Heart left ventricle (tissue), 13 donors: ENCODE data around the gene STRIP1.

ENCODE experiments used
- POLR2A ChIP-seq, 2 donors: fragments of 450-650 bp; IDR thresholded peaks; one replicate each; pipeline ENCODE4 v1.6.1; 2017; ENCODE audit warnings: antibody characterized with exemption in 2 of 2, mild to moderate bottlenecking in 2 of 2, moderate library complexity in 2 of 2
- TF ChIP-seq, protein P1 (sequence below), 12 donors: fragments of 200-600 bp; sonication (generic) in 4 of 12; IDR thresholded peaks; one replicate each; pipeline versions ENCODE4 v1.5.0 to v1.8.0; 2018 to 2022; ENCODE audit warnings: antibody characterized with exemption in 12 of 12, mild to moderate bottlenecking in 5 of 12
- donor health status: ischemic (EF 13 %, LVEDD 7.1; RV severe dilation, severe dysfunction).
- donor health status: DM: no; HTN: yes; CAD: no.
- donor health status: DM: no; HTN: no; CAD: no.
- donor health status: ischemic (EF 25% LVEDD 6.9; RV normal size, moderate dysfunction).
- donor health status: ischemic (EF 25% LVEDD 5.7; RV mildly dilated, moderate dysfunction).
- donor health status: ischemic (EF 35%, LVEDD 5.7; RV mildly dilated, moderate dysfunction).
- donor health status: nonischemic (EF 11% LVEDD 7.7; RV severe dilation, severe dysfunction).
- donor health status: DM: yes; HTN: yes; CAD: no.
- donor health status: PGD.
- donor health status: ischemic (EF 29% LVEDD 5.4; RV normal size, mild dysfunction).
- donor health status: nonischemic (EF 23%, LVEDD 6.1; RV moderate dilation, normal function).

DNA sequence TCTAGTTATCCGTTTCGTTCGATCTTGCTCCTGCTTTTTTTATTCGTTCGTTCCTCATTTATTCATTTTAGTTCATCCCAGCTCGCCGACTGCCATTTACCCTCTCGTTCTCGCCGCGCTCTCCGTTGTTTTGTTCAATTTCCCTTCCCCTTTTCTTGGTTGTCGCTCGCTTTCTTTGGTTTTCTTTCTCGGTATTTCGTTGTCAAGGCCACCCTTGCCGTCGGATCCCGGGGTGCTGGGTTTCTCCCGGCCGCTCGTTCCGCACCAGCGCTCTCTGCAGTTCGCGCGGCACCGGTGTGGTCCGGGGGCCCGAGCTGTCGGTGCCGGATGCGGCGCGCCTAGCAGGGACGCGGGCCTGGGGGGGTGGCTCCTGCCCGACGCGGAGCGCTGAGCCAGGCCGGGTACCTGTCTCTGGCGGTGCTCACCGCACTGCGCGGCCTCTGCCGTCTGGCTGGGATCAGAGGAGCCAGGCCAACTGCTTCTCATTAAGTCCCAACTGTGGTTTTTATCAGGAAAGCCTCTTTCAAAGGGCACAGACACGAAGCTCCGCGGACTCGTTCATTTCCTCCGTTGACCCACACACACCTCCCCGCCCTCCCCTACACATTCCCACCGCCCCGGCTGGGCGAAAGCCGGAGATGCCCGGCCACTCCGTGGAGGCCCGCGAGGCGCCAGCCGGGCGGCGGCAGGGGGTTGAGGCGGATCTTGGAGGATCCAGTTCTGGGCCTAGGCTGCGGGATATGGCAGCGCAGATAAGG, 34.4 kb downstream of the STRIP1 start:
- TF ChIP-seq POLR2A (IDR thresholded peaks at IDR 0.05), result no peak
- TF ChIP-seq, protein P1, sequence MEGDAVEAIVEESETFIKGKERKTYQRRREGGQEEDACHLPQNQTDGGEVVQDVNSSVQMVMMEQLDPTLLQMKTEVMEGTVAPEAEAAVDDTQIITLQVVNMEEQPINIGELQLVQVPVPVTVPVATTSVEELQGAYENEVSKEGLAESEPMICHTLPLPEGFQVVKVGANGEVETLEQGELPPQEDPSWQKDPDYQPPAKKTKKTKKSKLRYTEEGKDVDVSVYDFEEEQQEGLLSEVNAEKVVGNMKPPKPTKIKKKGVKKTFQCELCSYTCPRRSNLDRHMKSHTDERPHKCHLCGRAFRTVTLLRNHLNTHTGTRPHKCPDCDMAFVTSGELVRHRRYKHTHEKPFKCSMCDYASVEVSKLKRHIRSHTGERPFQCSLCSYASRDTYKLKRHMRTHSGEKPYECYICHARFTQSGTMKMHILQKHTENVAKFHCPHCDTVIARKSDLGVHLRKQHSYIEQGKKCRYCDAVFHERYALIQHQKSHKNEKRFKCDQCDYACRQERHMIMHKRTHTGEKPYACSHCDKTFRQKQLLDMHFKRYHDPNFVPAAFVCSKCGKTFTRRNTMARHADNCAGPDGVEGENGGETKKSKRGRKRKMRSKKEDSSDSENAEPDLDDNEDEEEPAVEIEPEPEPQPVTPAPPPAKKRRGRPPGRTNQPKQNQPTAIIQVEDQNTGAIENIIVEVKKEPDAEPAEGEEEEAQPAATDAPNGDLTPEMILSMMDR (IDR thresholded peaks at IDR 0.05), result no peak
